Superior temporal gyrus (tissue), 1 donor: ENCODE results near the gene TLE6.
A peak's percentile ranks its signal among the peaks of the same experiment; 100 is the strongest.
"Not testable (repeated sequence)": the region's sequence is repeated elsewhere in the genome, so short reads cannot be mapped to it uniquely, and the experiment has no call there.

ENCODE experiments used
- DNase-seq: peaks from one replicate; pipeline ENCODE4 v3.0.0-alpha.2; 2016; ENCODE audit errors: extremely low spot score

TLE6 gene

DNA sequence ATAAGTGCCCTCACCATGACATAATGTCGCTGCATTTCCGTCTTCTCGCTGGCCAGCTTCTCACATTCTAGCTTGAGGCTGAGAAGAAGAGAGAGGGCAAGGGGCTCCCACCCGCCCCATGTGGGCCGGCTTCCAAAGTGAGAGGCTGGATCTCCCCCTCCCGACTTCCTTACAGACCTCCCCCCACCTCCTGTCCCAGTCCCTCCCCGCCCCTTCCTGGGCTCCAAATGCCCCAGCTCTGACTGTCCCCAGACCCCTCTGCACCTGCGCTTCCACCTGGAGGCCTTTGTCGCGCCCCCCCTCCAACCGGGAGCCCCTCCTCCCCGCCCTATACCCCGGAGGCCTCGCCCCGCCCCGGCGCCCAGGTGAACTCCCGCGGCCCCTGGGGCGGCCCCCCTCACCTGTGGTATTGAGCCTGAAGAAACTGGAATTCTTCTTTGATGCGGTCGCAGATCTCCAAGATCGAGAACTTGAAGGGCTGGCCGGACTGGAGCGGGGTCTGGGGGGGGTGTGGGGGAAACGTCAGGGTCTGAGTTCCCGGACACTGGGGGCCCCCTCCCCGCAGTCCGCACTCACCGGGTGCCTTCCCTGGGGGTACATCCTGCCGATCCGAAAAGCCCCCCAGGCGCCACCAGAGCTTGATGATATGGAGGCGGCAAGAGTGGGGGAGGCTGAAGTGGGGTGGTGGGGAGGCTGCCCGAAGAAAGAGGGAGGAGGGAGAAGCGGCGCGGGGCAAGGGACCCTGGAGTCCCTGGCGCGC, 51.1 kb downstream of the TLE6 start:
- DNase-seq, result no peak

DNA sequence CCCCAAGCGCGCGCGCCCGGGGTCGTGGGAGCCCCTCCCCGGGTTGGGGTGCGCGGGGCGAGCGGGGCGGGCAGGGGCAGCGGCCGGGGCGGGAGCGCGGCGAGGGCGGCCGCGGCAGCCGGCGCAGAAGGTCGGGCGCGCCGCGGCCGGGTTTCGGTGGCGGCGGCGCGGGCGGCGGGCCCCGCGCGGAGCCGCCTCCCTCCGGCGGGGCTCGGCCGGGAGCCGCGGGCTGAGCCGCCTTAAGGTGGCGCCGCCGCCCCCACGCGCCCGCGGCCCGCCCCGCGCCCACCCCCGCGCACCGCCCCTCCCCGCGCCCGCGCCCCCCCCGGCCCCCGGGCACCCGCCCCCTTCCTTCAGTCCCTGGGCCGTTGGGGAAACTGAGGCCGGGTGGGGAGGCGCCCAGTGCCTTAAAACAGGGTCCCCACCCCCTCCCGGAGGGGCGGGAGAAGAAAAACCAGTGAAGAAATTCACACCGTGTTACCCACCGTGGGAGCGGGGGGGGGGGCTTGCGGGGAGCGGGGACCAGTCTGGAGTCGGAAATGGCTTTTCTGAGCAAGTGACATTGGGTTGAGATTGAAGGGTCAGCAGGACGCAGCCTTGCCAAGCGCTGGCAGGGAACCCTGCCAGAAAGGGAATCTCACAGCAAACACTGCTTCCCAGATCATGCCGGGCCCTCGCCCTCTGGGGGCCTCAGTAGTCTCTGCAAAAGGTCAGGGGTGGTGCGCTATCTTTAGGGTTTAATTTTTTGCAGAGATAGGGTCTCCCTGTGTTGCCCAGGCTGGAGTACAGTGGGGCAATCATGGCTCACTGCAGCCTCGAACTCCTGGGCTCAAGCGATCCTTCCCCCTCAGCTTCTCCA, 51.9 kb downstream of the TLE6 start, which contains the start of gene TLE2:
Gene TLE2 (minus strand): TSS at position 216 of the 859 bp plus-strand sequence. CDS start 376 bp downstream, outside the sequence.
- DNase-seq, result no peak

DNA sequence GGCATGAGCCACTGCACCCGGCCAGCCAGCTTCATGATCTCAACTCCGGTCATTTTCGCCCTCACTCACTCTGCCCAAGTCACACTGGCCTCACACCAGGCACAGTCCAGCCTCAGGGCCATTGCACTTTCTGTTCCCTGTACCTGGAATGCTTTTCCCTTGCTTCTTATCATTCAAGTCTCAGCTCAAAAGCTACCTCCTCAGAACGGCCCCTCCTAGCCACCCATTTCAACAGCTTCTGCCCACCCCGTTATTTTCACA, 54.2 kb downstream of the TLE6 start:
- DNase-seq, result no peak

DNA sequence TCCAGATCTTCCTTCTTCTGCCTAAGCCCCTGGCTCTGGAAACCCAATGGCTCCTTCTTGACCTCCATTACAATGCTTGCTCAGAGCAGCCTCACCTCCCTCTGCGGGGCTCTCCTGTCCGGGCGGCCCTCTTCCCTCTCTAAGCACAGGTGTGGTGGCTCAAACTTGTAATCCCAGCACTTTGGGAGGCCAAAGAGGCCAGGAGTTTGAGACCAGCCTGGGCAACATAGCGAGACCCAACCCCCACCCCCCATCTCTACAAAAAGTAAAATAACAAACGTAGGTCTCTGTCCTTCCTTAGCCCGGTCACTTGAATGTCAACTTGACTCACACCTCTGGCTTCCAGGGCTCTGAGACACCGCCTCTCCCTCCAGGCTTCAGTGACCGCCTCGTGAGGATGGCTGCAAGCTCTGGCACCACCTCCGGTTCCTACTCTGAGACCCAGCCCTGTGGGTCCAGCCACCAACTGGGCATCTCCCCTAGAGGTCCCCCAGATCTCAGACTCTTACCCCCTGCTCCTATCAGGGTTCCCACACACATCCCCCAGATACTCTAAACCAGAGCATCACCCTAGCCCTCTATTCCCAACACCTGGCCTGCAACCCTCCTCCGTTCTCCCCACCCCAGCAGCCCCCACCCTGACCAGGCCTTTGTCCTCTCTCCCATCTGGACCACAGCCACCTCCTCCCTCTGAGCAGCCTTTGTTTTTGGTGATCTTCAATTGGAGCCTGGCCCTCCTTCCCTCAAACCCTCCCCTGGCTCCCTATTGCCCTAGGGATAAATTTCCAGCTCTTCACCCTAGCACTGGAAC, 56.4 kb downstream of the TLE6 start:
- no peak for DNase-seq

DNA sequence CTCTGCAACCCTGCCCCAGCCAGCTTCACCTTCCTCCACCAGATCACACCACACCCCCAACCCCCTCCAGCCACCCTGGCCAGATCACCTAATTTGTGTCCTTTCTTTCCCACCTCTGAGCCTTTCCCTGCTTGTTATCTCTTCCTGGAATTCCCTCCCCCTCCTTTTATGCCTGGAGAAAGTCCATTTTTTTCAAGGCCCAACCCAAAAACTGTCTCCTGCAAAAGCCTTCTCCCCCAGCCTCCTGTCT, 57.0 kb downstream of the TLE6 start:
- no peak for DNase-seq

DNA sequence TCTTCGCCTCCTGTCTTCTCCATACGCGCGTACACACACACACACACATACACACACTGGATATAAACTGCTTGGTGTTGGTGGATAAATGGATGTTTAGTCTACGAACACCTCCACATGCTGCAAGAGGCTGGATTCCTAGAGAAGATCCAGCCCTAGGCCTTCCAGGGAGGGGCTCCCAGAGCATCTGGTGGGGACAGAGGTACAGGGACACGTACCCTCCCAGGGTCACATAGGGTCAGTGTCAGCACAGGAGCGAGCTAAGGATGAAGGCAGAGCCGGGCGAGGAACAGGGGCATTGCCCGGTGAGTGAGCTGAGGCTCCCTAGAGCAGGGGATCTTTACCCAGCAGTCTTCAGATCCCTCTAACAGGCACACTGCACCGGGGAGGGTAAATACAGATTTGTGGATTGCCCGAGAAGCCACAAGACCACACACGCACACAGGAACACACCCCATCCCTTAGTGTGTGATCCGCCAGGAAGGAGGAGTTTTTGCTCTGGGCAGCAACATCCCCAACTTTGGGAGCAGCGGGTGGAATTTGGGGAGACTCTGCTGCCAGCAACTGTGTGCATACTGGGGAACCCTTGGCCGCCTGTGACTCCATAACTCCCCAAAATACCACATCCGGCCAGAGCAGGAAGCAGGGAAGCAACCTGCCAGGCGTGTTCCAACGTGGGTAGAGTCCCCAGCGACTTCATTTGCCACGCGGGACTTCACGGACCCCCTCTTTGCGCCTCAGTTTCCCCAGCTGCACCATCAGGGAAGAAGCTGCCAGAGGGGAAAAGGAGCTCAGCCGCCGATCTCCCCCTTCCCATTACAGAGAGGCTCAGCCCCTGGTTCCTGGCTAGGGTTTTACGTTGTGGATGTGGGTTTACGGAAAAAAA, 57.5 kb downstream of the TLE6 start:
- no peak for DNase-seq

DNA sequence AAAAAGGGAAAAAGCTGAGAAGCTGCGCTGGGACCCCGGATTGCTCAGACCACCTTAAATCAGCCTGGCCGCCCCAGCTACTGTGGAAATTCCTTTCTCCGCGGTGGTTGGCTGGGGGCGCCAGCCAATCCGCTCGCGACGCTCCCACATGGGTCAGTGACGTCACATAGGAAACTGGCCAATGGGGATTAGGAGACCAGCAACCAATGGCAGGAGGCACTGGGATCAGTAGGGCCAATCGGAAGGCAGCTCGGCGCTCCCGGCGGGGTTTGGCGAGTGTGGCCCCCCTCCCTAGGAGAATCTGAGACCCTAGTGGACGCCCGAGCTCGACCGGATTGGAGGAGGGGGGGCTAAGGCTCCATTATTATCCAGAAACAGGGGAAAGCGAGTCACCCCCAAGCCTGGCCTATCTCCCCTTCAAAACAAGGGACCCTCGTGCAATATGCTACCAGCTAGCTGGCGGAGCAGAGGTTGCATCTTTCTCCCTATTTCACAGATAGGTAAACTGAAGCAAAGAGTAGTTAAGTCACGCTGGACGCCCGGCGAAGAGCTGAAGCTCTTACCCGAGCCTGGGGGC, 58.3 kb downstream of the TLE6 start:
- DNase-seq, result peak; percentile 100

DNA sequence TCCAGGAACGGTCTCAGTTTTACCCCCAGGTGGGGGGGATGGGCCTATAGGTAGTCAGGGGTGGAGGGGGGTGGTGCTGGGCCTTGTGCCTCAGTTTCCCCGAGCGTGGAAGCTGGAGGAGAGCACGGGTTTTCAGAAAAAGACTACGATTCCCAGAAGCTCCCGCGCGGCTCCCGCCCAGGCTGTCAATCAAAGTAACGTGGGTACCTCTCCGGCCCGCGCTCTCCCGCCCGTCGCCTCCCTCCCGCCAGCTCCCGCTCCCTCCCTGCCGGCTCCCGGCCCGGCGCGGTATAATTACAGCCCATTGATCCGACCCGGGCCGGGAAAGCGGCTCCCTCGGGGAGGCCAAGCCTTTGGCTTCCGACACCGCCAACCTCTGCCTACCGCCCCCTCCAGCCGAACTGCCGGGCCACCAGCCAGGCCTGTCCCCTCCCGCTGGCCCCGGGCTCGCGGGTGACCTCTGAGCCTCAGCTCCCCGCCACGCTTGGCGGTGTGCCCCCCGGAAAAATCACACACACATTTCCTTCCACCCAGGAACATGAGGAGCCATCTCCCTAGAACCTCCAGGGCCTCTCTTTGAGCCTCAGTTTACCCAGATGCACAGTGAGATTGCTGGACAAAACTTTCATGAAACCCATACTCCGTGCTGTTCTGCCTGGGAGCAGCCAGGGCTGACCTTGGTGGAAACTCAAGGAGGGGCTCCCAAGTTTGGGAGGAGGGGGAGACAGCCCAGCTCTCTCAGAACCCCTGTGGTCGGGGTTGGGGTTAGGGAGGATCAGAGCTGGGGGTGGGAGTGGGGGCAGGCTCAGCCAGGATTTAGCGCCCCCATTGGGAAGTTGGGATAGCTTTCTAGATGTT, 59.0 kb downstream of the TLE6 start:
- peak; percentile 97 for DNase-seq

DNA sequence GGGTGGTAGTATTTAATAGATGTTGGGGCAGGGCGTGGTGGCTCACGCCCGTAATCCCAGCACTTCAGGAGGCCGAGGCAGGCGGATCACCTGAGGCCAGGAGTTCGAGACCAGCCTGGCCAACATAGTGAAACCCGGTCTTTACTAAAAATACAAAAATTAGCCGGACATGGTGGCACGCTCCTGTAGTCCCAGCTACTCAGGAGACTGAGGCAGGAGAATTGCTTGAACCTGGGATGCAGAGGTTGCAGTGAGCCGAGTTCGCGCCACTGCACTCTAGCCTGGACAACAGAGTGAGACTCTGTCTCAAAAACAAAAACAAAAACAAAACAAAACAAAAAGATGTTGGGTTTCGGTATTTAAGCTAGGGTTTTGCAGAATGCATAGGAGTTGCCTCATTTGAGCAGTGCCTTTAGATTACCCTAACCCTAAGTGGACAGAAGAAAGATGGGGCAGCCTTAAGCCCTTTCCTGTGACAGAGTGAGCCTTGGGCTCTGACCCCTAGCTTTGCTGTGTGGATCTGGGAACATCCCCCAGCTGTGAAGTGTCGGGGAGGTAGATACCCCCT, 59.7 kb downstream of the TLE6 start:
- not testable (repeated sequence) for DNase-seq

DNA sequence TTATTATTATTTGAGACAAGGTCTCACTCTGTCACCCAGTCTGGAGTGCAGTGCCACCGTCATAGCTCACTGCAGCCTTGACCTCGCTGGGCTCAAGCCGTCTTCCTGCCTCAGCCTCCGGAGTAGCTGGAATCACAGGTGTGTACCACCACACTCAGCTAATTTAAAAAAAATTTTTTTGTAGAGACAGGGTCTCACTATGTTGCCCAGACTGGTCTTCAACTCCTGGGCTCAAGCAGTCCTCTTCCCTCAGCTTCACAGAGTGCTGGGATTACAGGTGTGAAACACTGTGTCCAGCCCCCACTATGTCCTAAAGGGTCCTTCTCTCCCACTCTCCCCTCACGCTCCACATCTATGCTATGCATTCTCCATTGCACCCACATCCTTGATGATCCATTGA, 60.9 kb downstream of the TLE6 start:
- DNase-seq, result no peak

DNA sequence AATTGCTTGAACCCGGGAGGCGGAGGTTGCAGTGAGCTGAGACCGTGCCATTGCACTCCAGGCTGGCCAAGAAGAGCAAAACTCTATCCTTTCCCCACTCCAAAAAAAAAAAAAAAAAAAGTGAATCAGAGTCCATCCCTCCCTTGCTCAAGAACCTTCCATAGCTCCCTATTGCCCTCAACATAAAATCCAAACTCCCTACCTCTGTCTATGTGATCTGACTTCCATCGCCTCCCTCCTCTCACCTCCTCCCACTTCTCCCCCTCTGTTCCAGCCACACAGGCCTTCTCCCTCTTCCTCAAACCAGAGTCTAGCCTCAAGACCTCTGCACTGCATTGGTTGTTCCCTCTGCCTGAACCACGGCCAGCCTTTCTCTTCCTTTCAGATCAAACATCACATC, 61.8 kb downstream of the TLE6 start:
- DNase-seq, result no peak

DNA sequence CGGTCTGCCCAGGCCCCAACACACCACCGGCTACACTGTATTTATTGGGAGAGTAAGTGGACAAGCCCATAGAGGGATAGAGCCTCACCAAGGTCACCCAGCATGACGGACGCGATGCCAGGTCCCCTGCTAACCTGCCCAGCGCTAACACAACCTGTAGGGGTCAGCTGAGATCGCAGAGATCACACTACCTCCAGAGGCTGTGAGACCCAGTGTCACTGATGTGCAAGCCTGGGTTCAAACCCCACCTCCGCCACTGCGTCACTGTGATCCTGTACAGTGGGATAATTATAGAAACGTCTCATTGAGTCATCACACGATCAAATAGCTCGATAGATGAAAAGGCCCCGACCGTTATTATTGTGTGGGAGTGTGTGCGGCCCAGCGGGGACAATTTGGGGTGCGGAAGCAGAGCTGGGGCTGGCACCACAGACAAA, 62.3 kb downstream of the TLE6 start:
- DNase-seq, result no peak

DNA sequence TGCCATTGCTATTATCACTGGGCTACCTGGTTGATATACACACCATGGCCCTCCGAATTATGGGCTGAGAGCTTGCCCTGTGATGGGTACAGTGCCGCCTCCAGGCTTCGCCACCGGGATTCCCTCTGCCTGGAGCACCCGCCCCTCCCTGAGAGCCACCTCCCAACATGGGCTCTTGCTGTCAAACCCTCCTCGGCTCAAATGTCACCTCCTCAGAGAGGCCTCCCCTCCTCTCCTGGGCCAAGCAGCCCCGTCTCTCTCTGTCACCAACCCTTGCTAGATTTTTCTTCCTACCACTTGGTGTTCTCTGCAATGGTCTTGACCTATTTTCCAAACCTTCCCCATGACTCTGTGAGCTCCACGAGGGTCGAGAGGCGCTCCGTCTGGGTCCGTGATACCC, 64.0 kb downstream of the TLE6 start:
- no peak for DNase-seq

DNA sequence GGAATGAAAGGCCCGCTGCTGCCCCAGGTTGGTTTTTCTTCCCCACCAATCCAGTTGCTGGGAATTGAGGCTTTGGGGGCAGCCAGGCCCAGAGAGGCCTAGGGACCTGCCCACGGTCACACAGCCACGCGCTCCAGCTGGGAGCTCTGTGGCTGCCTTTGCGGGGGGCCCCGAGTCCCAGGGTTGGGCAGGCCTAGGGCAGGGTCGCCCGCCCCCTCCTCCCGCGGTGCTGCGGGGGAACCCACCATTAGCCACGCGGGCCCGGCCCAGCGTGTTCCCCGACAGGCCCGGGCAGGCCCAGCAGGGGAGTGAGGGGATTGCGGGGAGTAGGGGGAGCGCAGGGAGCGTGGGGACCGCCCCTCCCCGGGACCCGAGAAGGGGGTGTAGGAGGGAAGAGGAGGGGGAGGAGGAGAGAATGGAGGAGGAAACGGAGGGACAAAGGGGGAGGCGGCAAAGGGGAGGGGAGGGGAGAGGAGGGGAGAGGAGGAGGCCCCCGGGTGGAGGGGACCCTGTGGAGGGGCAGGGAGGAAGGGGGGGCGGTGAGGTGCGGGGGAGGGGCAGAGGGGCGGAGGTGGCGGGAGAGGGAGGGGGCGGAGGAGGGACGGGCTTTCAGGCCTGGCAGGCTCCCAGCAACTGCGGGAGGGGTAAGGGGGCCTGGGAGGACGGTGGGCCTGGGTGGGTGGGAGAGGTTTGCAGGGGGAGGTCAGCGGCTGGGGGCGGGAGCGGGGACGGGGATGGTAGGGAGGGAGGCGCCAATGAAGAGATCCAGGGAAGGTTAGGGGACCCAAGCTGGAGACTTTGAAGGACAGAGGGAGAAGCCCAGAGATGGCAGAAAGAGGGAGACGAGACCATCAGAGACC, 64.6 kb downstream of the TLE6 start:
- no peak for DNase-seq

DNA sequence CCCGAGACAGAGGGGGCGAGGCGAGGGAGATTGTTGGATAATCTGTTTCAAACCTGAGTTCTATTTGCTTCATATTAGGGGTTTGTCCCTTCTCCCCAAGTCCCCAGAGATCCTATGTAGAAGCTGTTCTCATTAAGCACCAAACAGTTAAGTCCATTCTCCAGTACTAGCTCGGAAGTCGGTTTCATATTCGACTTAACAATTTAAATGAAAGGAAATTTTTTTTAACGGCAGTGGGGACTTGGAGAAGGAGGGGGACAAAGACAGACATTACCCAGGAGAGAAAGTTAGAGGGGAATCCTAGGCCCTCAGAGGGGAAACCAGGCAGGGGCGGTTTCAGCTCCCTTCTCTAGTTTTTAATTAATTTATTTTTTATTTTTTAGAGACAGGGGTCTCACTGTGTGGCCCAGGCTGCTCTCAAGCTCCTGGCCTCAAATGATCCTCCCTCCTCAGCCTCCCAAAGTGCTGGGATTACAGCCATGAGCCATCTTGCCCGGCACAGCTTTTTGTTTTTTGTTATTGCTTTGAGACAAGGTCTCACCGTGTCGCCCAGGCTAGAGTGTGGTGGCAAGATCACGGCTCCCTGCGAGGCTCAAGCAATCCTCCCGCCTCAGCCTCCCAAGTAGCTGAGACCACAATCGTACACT, 65.4 kb downstream of the TLE6 start:
- no peak for DNase-seq
